Tibial artery (tissue), 4 donors: Measurements from ENCODE around the gene SETBP1.

Experiments used
- DNase-seq, 2 donors: peaks; one replicate each; pipeline ENCODE4 v3.0.0-alpha.2; 2019
- H3K27ac ChIP-seq, 2 donors: fragments of 200-600 bp; sonication (generic) in 1 of 2; 1 replicate in 1 of 2; 2 replicates in 1 of 2; pipeline ENCODE4 v1.5.1; 2018 to 2019; ENCODE audit warnings: mild to moderate bottlenecking in 1 of 2
- H3K27me3 ChIP-seq, 2 donors: fragments of 200-600 bp; sonication (generic) in 1 of 2; one replicate each; pipeline versions ENCODE4 v1.5.1 to v1.6.0; 2016 to 2019
- H3K36me3 ChIP-seq, 3 donors: fragments of 200-600 bp; sonication (generic) in 2 of 3; one replicate each; pipeline ENCODE4 v1.5.1; 2016 to 2019; ENCODE audit warnings: mild to moderate bottlenecking in 2 of 3
- H3K4me1 ChIP-seq, 4 donors: fragments of 200-600 bp; sonication (generic) in 2 of 4; 1 replicate in 3 of 4; 2 replicates in 1 of 4; pipeline ENCODE4 v1.5.1; 2016 to 2019
- H3K4me3 ChIP-seq, 2 donors: fragments of 200-600 bp; sonication (generic) in 1 of 2; 1 replicate in 1 of 2; 2 replicates in 1 of 2; pipeline ENCODE4 v1.5.1; 2018 to 2019; ENCODE audit warnings: mild to moderate bottlenecking in 2 of 2
- H3K9me3 ChIP-seq, 3 donors: fragments of 200-600 bp; sonication (generic) in 1 of 3; one replicate each; pipeline ENCODE4 v1.5.1; 2016 to 2019
- intact Hi-C: fragments of 100-400 bp; cut with DNase I; formaldehyde crosslinking; loops from one replicate; pipeline ENCODE4 v1.15.0; 2023; ENCODE audit warnings: low total_unique reads
- TF ChIP-seq, protein P1 (sequence below), 2 experiments: fragments of 200-600 bp in 1 of 2; fragments of 450-650 bp in 1 of 2; IDR thresholded peaks; one replicate each; pipeline ENCODE4 v1.5.1; 2017 to 2019; ENCODE audit warnings: antibody characterized with exemption in 2 of 2, mild to moderate bottlenecking in 1 of 2, moderate library complexity in 1 of 2

The SETBP1 gene

DNA sequence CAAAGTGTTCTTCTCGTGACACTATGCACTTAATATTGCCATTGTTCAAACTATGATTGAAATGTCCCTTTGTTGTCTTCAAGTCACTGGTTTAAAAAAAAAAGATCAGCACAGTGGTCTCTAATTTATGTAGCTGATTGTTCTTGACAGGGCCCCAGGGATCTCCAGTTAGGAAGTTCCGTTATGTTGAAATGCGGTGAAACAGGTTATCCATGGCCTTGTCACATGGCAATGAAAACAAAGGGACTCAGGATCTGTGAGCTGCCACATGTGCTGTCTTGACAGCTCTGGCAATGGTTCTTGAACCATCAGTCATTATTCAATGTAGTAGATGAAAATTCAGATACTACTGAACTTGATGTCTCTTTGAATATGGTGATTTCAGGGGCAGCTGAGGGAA lies 147.4 kb downstream of the SETBP1 start:
- H3K4me1 ChIP-seq: peaks cover 0 to 86% (median 50%) of the 10 kb centered on the region in 4 donors
- H3K36me3 ChIP-seq: no peaks in the 10 kb centered on the region
- no peak overlapping the region for H3K4me3 ChIP-seq
- TF ChIP-seq, protein P1, sequence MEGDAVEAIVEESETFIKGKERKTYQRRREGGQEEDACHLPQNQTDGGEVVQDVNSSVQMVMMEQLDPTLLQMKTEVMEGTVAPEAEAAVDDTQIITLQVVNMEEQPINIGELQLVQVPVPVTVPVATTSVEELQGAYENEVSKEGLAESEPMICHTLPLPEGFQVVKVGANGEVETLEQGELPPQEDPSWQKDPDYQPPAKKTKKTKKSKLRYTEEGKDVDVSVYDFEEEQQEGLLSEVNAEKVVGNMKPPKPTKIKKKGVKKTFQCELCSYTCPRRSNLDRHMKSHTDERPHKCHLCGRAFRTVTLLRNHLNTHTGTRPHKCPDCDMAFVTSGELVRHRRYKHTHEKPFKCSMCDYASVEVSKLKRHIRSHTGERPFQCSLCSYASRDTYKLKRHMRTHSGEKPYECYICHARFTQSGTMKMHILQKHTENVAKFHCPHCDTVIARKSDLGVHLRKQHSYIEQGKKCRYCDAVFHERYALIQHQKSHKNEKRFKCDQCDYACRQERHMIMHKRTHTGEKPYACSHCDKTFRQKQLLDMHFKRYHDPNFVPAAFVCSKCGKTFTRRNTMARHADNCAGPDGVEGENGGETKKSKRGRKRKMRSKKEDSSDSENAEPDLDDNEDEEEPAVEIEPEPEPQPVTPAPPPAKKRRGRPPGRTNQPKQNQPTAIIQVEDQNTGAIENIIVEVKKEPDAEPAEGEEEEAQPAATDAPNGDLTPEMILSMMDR (IDR thresholded peaks at IDR 0.05): no peak
- no peak for DNase-seq
- H3K27me3 ChIP-seq: no peaks in the 10 kb centered on the region
- intact Hi-C loops: no loop called here
- H3K9me3 ChIP-seq: no peaks in the 10 kb centered on the region
- H3K27ac ChIP-seq: peak overlapping the region; percentile 82 to 88

DNA sequence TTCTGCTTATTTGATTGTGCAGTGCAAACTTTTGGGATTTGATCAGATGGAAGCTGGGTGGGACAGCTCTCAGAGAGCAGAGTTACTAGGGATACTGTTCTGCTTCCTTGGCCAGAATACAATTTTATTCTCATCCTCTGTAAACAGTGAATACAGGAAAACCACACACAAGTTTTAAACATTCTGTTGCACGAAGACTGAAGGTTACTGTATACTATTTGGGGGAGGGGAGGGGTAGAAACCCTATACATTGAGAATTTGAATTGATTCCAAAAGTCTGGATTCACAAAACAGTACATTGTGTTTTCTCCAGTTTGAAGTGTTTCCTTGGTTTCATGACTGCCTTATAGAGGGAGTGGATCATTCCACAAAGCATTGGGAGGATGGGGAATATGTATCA lies 149.9 kb downstream of the SETBP1 start:
- peaks cover 0 to 70% (median 49%) of the 10 kb centered on the region in 4 donors for H3K4me1 ChIP-seq
- no peaks in the 10 kb centered on the region for H3K36me3 ChIP-seq
- no peak for DNase-seq
- no peaks in the 10 kb centered on the region for H3K27me3 ChIP-seq
- peak overlapping the region; percentile 36 to 46 for H3K27ac ChIP-seq
- H3K4me3 ChIP-seq: no peak overlapping the region
- TF ChIP-seq, protein P1 (IDR thresholded peaks at IDR 0.05): no peak
- intact Hi-C loops: no loop called here
- H3K9me3 ChIP-seq: no peaks in the 10 kb centered on the region

DNA sequence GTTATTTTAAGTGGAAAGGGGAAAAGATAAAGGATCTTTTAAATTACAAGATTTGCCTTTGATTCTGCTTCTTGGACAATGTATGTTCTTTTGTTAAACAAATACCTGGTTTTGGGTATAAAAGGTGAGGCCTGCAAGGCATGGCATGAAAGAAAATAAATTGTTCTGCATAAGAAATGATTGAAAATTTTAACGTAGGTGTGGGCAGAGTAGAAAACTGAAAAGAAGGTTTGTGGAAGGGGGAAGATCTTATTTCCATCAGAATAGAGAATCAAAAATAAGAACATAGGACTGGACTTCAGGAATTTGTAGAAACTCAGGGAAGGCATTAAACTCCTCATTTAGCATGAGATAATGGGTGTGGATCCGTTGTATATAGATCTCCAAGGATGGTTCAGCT lies 153.1 kb downstream of the SETBP1 start:
- Histone ChIP-seq H3K36me3 (no peaks in the 10 kb centered on the region), H3K27me3 (no peaks in the 10 kb centered on the region), H3K9me3 (no peaks in the 10 kb centered on the region), H3K4me3 (no peak overlapping the region), H3K4me1 (peaks cover 0 to 68% (median 38%) of the 10 kb centered on the region in 4 donors), H3K27ac (no peak overlapping the region)
- TF ChIP-seq, protein P1 (IDR thresholded peaks at IDR 0.05): no peak
- intact Hi-C loops: no loop called here
- no peak for DNase-seq

DNA sequence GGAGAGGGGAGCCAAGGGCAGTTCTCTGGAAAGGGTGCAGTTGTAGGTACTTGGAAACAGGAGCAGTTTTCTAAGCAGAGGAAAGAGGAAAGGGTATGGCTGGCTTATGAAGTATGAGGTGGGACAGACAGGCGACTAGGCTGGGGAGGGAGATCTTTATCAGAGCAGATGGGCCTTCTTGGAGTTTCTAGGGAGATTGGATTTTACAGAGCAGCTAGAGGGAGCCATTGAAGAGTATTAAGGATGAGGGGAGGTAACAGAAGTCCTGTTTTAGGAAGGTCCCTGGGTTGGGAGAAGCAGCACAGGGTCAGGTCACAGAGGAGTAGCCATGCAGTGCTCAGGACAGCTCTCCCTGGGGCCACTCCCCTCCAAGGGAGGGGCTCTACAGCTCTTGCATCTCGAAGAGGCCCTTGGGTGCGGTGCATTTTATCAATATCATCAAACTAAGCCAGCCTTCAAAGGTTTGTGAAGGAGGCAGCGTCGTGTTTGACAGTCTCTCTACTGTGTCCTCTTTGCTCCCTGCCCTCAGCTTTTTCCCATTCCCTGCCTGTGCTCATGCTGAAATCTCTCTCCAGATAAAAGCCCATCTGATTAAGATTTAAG lies 154.3 kb downstream of the SETBP1 start:
- Histone ChIP-seq H3K27ac (peak overlapping the region; percentile 54 to 58), H3K4me3 (no peak overlapping the region), H3K36me3 (no peaks in the 10 kb centered on the region), H3K4me1 (peaks cover 0 to 73% (median 49%) of the 10 kb centered on the region in 4 donors), H3K9me3 (no peaks in the 10 kb centered on the region), H3K27me3 (no peaks in the 10 kb centered on the region)
- TF ChIP-seq, protein P1 (IDR thresholded peaks at IDR 0.05): no peak
- DNase-seq: no peak
- intact Hi-C loops: no loop called here

DNA sequence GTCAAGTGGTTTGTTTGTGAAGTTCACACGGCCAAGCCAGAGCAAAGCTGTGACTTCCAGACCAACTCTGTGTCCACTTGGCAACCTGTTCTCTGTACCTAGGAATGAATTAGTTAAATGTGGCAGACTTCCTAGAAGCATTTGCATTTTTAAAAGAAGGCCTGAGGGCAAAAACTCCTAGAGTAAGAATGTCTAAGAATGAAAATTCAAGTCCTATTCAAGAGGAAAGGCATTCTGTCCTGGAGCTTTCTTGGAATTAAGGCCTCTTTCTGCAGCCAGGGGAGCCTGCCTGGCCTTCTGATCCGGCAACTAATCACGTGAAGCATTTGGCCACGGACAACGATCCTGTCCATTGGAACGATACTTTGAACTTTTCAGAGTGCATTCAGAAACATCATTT lies 155.0 kb downstream of the SETBP1 start:
- H3K27ac ChIP-seq: peak overlapping the region; percentile 54 to 58
- TF ChIP-seq, protein P1 (IDR thresholded peaks at IDR 0.05): peak; percentile 14
- no peak overlapping the region for H3K4me3 ChIP-seq
- no peaks in the 10 kb centered on the region for H3K9me3 ChIP-seq
- H3K27me3 ChIP-seq: no peaks in the 10 kb centered on the region
- DNase-seq: peak; percentile 58 to 77
- H3K4me1 ChIP-seq: peaks cover 0 to 73% (median 46%) of the 10 kb centered on the region in 4 donors
- no peaks in the 10 kb centered on the region for H3K36me3 ChIP-seq
- intact Hi-C loops: no loop called here
